Pancreas (tissue), 10 donors: Measurements from ENCODE around the gene SULF2. TPM values are rescaled to one million over a fixed set of nuclear protein-coding genes. Genes with fewer than 3 reads are reported as not detected.

Source experiments
- ATAC-seq, 4 donors: fragments of 200-7000 bp; cut with Tn5 transposase; one replicate each; pipeline versions ENCODE4 v1.8.0 to v1.9.1; 2020; ENCODE audit warnings: mild to moderate bottlenecking in 4 of 4, moderate library complexity in 4 of 4
- DNase-seq, 6 donors: peaks; one replicate each; pipeline ENCODE4 v3.0.0-alpha.2; 2020
- FAIRE-seq: peaks from 2 replicates; lab custom pipeline; 2012; peaks lifted over from hg19 to GRCh38; lab: Jason Lieb, UNC
- H3K27ac ChIP-seq, 4 donors: fragments of 200-600 bp; sonication (generic); 1 replicate in 3 of 4; 2 replicates in 1 of 4; pipeline versions ENCODE4 v1.5.0 to v1.8.0; 2020
- H3K27me3 ChIP-seq, 4 donors: fragments of 200-600 bp; one replicate each; pipeline ENCODE4 v1.8.0; 2021
- H3K36me3 ChIP-seq, 3 donors: fragments of 200-600 bp; sonication (generic) in 1 of 3; one replicate each; pipeline versions ENCODE4 v1.5.0 to v1.8.0; 2020 to 2021
- H3K4me1 ChIP-seq, 3 donors: fragments of 200-600 bp; one replicate each; pipeline ENCODE4 v1.8.0; 2021
- H3K4me3 ChIP-seq, 4 donors: fragments of 200-600 bp; sonication (generic) in 2 of 4; one replicate each; pipeline versions ENCODE4 v1.5.0 to v1.8.0; 2020 to 2021
- H3K9me3 ChIP-seq, 4 donors: fragments of 200-600 bp; one replicate each; pipeline ENCODE4 v1.8.0; 2021
- WGBS, 2 donors: extraction: QIAGEN DNeasy Blood & Tissue Kit; methylation state at CpG; one replicate each; pipeline ENCODE4 v1.1.7; 2013; 5-methylcytosine and 5-hydroxymethylcytosine counted together
- intact Hi-C, 3 donors: fragments of 100-400 bp; cut with DNase I; formaldehyde crosslinking; loops; one replicate each; pipeline versions ENCODE4 v1.11.1 to v1.14.2; 2022
- polyA plus RNA-seq, 2 donors: library from polyadenylated mRNA; stranded (reverse); fragments of 200-250 nt; gene quantifications; one replicate each; pipeline ENCODE4 v1.2.3, GENCODE V29; 2013
- total RNA-seq, 6 donors: library from RNA; stranded (reverse); fragmentation: NEBNext Ultra II Directional in 4 of 6; extraction: Animal tissue kit (Norgen Biotek cat#: 25700) in 4 of 6; gene quantifications; one replicate each; pipeline versions ENCODE4 v1.2.1 to v1.2.4, GENCODE V29; 2021 to 2023
- TF ChIP-seq, protein P1 (sequence below), 4 donors: fragments of 200-600 bp; sonication (generic) in 3 of 4; IDR thresholded peaks; one replicate each; pipeline versions ENCODE4 v1.5.0 to v1.8.0; 2021; ENCODE audit warnings: antibody characterized with exemption in 4 of 4
- donor health status: healthy with polysubstance abuse.
- donor health status: DM: no; HTN: no; CAD: no; lungs with moderate emphysema.
- donor health status: DM: no; HTN: no; CAD: no.
- donor health status: control.
- donor health status: control.
- donor health status: Bipolar disorder and iron deficiency.
- donor health status: DM: yes; HTN: yes; CAD: no.
- donor health status: DM: no; HTN: no; CAD: no.
- donor health status: DM: no; HTN: no; CAD: no.
- donor health status: DM: yes; HTN: yes; CAD: no.

Gene SULF2
- total and polyA plus RNA-seq, 8 donors, result 4.5 to 41.7 (median 9.2) TPM

DNA sequence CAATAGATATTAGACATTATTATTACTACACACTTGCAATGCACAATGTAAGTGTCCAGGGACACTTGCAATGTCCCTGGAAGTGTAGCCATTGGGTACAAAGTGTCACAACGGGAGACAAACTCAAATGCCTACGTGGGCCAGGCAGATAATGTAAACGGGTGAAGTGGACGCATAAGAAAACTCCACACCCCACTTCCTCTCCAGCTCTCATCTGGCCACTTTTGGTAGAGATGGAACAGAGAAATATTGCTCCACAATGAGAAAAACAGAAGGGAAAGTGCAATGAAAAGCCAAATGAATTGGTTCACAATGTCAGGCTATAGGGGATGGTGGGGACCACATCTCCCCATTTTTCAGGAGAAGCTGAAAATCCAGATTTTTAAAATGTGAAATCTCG is 9.4 kb downstream of the SULF2 start:
- Histone ChIP-seq H3K27ac (no peak overlapping the region), H3K36me3 (no peaks in the 10 kb centered on the region), H3K27me3 (no peaks in the 10 kb centered on the region), H3K4me1 (no peaks in the 10 kb centered on the region), H3K4me3 (no peak overlapping the region), H3K9me3 (no peaks in the 10 kb centered on the region)
- 61 to 71% methylated on average over 5 of the region's 5 CpGs for WGBS, 2 donors
- no peak for DNase-seq
- intact Hi-C loops, result no loop called here
- FAIRE-seq, result no peak
- TF ChIP-seq, protein P1, sequence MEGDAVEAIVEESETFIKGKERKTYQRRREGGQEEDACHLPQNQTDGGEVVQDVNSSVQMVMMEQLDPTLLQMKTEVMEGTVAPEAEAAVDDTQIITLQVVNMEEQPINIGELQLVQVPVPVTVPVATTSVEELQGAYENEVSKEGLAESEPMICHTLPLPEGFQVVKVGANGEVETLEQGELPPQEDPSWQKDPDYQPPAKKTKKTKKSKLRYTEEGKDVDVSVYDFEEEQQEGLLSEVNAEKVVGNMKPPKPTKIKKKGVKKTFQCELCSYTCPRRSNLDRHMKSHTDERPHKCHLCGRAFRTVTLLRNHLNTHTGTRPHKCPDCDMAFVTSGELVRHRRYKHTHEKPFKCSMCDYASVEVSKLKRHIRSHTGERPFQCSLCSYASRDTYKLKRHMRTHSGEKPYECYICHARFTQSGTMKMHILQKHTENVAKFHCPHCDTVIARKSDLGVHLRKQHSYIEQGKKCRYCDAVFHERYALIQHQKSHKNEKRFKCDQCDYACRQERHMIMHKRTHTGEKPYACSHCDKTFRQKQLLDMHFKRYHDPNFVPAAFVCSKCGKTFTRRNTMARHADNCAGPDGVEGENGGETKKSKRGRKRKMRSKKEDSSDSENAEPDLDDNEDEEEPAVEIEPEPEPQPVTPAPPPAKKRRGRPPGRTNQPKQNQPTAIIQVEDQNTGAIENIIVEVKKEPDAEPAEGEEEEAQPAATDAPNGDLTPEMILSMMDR (IDR thresholded peaks at IDR 0.05), result no peak
- ATAC-seq, result no peak

- WGBS, 2 donors, result 93 to 95% methylated on average over 5 of the region's 5 CpGs
- peak overlapping the region in 2 of 4 donors; percentile 65 to 82 for H3K27ac ChIP-seq
- TF ChIP-seq, protein P1 (IDR thresholded peaks at IDR 0.05), result no peak
- intact Hi-C loops, result no loop called here
- no peaks in the 10 kb centered on the region for H3K4me1 ChIP-seq
- H3K9me3 ChIP-seq, result no peaks in the 10 kb centered on the region
- DNase-seq, result no peak
- no peak for FAIRE-seq
- no peaks in the 10 kb centered on the region for H3K27me3 ChIP-seq
- no peak for ATAC-seq
- H3K4me3 ChIP-seq, result no peak overlapping the region
- H3K36me3 ChIP-seq, result no peaks in the 10 kb centered on the region
Observed at GRCh38 chr20:47775039-47775438, 10.2 kb downstream of the SULF2 start.

GRCh38 chr20:47774131-47774777 is 11.0 kb downstream of the SULF2 start:
- TF ChIP-seq, protein P1 (IDR thresholded peaks at IDR 0.05), result no peak
- ATAC-seq (peak; percentile 55 to 81 (median 78)), DNase-seq (peak in 3 of 6 donors; percentile 24 to 32 (median 32)), FAIRE-seq (no peak)
- no peaks in the 10 kb centered on the region for H3K36me3 ChIP-seq
- 19 to 21% methylated on average over 14 of the region's 14 CpGs for WGBS, 2 donors
- intact Hi-C loops, result no loop called here
- H3K27me3 ChIP-seq, result no peaks in the 10 kb centered on the region
- no peaks in the 10 kb centered on the region for H3K9me3 ChIP-seq
- no peak overlapping the region for H3K4me3 ChIP-seq
- peak overlapping the region; percentile 26 to 82 (median 59) for H3K27ac ChIP-seq
- no peaks in the 10 kb centered on the region for H3K4me1 ChIP-seq

- peaks cover 0 to 2% (median 0%) of the 10 kb centered on the region in 3 donors for H3K4me1 ChIP-seq
- TF ChIP-seq, protein P1 (IDR thresholded peaks at IDR 0.05), result no peak
- H3K27ac ChIP-seq, result peak overlapping the region in 3 of 4 donors; percentile 53 to 82 (median 65)
- H3K4me3 ChIP-seq, result no peak overlapping the region
- 52 to 53% methylated on average over 8 of the region's 8 CpGs for WGBS, 2 donors
- FAIRE-seq, result no peak
- DNase-seq, result peak in 2 of 6 donors; percentile 27 to 39
- no peaks in the 10 kb centered on the region for H3K36me3 ChIP-seq
- no peaks in the 10 kb centered on the region for H3K27me3 ChIP-seq
- no peaks in the 10 kb centered on the region for H3K9me3 ChIP-seq
- intact Hi-C loops, result no loop called here
- ATAC-seq, result peak; percentile 61 to 84 (median 74)
Observed at GRCh38 chr20:47773371-47773786, 11.9 kb downstream of the SULF2 start.

DNA sequence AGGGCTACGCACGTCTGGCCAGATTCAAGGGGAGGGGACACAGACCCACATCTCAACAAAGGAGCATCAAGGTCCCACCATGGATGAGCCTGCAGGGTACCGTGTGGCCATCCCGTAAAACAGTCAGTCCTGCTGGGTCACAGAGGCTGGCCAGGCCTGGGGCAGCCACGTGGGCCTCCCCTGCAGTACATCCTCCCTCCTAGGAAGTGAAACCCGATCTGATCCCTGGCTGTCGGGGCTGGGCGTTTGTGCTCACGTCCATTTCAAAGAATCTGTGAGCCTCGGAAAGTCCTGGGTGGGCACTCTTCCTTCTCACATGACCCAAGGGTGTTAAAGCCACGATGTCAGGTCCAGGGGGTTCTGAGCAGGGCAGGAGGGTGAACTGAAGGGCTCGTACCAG is 14.3 kb downstream of the SULF2 start:
- Histone ChIP-seq H3K4me3 (no peak overlapping the region), H3K4me1 (peaks cover 0 to 2% (median 0%) of the 10 kb centered on the region in 3 donors), H3K9me3 (no peaks in the 10 kb centered on the region), H3K36me3 (no peaks in the 10 kb centered on the region), H3K27ac (no peak overlapping the region), H3K27me3 (no peaks in the 10 kb centered on the region)
- TF ChIP-seq, protein P1 (IDR thresholded peaks at IDR 0.05), result no peak
- FAIRE-seq, result no peak
- intact Hi-C loops, result no loop called here
- WGBS, 2 donors, result 70 to 72% methylated on average over 12 of the region's 12 CpGs
- ATAC-seq, result peak in 1 of 4 donors; percentile 29
- no peak for DNase-seq
